GM08714 (cell line): ENCODE measurements around the gene ZNF805.
A peak's percentile ranks its signal among the peaks of the same experiment; 100 is the strongest.
"Not testable (repeated sequence)": the region's sequence is repeated elsewhere in the genome, so short reads cannot be mapped to it uniquely, and the experiment has no call there.

ENCODE experiments used
- H3K4me3 ChIP-seq: fragments of 200-500 bp; sonication (Bioruptor generic); 2 replicates; pipeline ENCODE4 v1.5.1; 2014; ENCODE audit warnings: mild to moderate bottlenecking, low read length, inconsistent platforms
- ZNF274 ChIP-seq: IDR thresholded peaks from 2 replicates; pipeline ENCODE4 v1.6.1; 2012; ENCODE audit warnings: mild to moderate bottlenecking, low read depth, low read length

Gene ZNF805

GRCh38 chr19:57245066-57245465, 4.6 kb downstream of the ZNF805 start:
- no peak overlapping the region for H3K4me3 ChIP-seq
- TF ChIP-seq ZNF274: no peak

GRCh38 chr19:57245959-57246358, 5.5 kb downstream of the ZNF805 start:
- TF ChIP-seq ZNF274: no peak
- no peak overlapping the region for H3K4me3 ChIP-seq

- no peak overlapping the region for H3K4me3 ChIP-seq
- no peak for TF ChIP-seq ZNF274
These were observed 8.2 kb downstream of the ZNF805 start for GRCh38 chr19:57248646-57249045.

GRCh38 chr19:57249329-57249728, 8.9 kb downstream of the ZNF805 start:
- no peak for TF ChIP-seq ZNF274
- H3K4me3 ChIP-seq: no peak overlapping the region

- not testable (repeated sequence) for H3K4me3 ChIP-seq
These were observed 13.3 kb downstream of the ZNF805 start for GRCh38 chr19:57253767-57254166.

DNA sequence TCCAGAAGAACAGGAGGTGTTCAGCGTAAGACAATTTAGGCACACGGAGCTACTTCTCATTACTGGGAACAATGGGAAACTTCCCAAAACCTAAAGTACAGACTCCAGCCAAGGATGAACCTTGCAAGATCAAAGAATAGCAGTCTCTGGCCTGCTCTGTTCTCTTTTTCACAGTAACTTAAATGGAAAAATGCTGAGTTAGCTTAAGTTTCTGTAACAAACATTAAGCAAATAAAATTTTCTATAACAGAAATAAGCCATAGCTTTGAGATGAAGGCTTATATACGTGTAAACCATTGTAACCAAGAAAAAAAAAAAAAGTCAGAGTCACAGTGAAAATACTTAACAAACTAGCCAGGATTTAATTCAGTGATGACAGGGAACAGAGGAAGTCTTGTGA, 21.6 kb downstream of the ZNF805 start:
- no peak for TF ChIP-seq ZNF274
- H3K4me3 ChIP-seq: no peak overlapping the region

GRCh38 chr19:57263244-57263741, 22.9 kb downstream of the ZNF805 start:
- no peak for TF ChIP-seq ZNF274
- no peak overlapping the region for H3K4me3 ChIP-seq

- H3K4me3 ChIP-seq: no peak overlapping the region
- no peak for TF ChIP-seq ZNF274
These were observed 26.9 kb downstream of the ZNF805 start for GRCh38 chr19:57267291-57267690.

DNA sequence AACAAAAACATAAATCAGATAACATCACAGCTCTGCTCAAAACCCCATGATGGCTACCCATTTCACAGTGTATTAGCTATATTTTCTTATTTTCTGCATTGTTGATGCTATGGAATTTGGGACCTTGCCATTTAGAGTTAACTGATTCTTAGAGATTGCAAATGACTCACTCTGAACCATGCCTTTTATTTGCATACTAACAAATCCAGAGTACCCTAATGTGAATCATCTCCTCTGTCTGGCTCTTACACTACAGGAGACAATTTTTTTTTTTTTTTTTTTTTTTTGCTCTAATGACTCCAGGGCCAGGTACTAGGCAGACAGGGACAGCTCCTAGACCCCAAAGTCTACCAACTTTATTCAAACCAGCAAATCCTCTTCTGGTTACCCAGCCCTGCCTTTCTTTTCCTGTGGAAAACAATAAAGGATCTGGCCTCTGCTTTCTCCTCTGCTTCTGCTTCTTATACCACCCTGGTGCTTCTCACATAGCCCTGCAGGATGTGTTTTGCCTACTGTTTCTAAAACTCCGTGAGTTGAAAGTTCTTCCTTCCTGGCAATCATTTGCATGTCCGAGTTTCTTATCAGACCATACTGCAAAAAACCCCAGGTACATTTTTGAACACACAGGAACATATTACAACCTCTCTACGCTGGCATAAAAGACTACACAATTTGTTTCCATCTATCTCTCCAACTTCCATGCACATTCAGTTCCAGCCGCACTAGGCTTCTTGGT, 29.3 kb downstream of the ZNF805 start:
- H3K4me3 ChIP-seq: peak overlapping the region; percentile 3; the same call in 1 of the 2 replicates
- TF ChIP-seq ZNF274: no peak

DNA sequence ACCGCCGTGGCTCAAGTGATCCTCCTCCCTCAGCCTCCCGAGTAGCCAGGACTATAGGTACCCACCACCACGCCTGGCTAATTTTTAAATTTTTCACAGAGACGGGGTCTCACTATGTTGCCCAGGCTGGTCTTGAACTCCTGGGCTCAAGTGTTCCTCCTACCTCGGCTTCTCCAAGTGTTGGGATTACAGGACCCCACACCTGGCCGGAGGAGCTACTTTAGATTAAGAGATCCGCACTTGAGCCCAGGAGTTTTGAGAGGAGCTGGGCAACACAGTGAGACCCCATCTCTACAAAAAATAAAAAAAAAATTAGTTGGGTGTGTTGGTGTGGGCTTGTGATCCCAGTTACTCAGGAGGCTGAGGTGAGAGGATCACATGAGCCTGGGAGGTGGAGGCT, 30.8 kb downstream of the ZNF805 start:
- no peak for TF ChIP-seq ZNF274
- H3K4me3 ChIP-seq: no peak overlapping the region

DNA sequence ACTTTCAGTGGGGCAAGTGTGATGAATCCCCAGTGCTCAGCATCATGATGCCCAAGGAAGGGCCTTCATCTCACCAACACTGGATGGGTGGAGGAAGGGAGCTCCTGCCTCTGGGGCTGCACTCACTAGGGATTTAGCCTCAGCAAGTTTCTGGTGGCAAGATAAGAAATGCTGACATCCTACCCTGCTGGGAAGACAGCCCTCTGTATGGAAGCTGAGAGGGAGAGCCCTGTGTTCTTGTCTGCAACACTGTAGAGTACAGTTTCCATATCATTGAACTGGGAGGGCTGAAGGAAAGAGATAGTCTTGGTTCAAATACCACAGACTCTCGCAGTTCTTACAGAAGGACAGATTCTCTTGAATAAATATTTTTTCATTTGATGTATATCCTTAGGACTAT, 32.6 kb downstream of the ZNF805 start:
- no peak overlapping the region for H3K4me3 ChIP-seq

DNA sequence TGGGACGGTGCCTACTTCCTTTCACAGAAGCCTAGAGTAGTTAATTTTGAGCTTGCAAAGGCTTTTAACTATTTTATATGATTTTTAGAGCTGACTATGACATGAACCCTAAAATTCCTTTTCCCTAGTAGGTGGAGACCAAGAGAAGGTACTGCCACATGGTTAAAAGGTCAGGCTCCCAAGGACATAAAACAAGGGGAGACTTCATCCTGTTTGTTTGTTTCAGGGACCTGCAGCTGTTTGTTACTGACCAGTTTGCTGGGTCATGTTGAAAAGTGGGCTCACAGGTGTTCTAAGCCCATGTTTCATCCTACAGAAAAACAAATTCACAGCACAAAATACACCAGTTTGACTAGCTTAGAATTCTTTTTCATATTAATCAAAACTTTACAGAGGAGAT, 36.0 kb downstream of the ZNF805 start:
- TF ChIP-seq ZNF274: no peak

More for the DNA sequence above, 32.6 kb downstream of the ZNF805 start:
- TF ChIP-seq ZNF274: no peak

DNA sequence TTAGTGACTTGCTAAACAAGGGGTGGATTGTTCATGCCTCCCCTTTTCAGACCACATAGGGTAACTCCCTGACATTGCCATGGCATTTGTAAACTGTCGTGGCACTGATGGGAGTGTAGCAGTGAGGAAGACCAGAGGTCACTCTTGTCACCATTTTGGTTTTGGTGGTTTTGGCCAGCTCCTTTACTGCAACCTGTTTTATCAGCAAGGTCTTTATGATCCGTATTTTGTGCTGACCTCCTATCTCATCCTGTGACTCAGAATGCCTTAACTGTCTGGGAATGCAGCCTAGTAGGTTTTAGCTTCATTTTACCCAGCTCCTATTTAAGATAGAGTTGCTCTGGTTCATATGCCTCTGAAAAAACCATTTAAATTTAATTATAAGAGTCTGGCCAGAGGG, 38.0 kb downstream of the ZNF805 start:
- H3K4me3 ChIP-seq: not testable (repeated sequence)

More for the DNA sequence above, 36.0 kb downstream of the ZNF805 start:
- H3K4me3 ChIP-seq: no peak overlapping the region

GRCh38 chr19:57279418-57280164, 39.2 kb downstream of the ZNF805 start:
- peak overlapping the region; percentile 69 for H3K4me3 ChIP-seq
- TF ChIP-seq ZNF274: no peak
